Loucy (cell line): Measurements from ENCODE around the gene TMEM59L.
"Not testable (repeated sequence)": the region's sequence is repeated elsewhere in the genome, so short reads cannot be mapped to it uniquely, and the experiment has no call there.

Experiments
- H2AFZ ChIP-seq: fragments of 200-600 bp; sonication (generic); 2 replicates; pipeline ENCODE4 v1.6.0; 2016; ENCODE audit warnings: antibody characterized with exemption, mild to moderate bottlenecking, low read length, moderate library complexity
- H3F3A ChIP-seq: fragments of 200-600 bp; 2 replicates; pipeline ENCODE4 v1.6.0; 2016; ENCODE audit warnings: antibody characterized with exemption, low read depth, mild to moderate bottlenecking
- H3K27me3 ChIP-seq: fragments of 200-600 bp; sonication (generic); 2 replicates; pipeline ENCODE4 v1.6.1; 2014; ENCODE audit warnings: low read length, mild to moderate bottlenecking; ENCODE audit not compliant: insufficient read depth, poor library complexity, severe bottlenecking
- H3K36me3 ChIP-seq: fragments of 200-600 bp; sonication (generic); 2 replicates; pipeline ENCODE4 v1.6.1; 2016; ENCODE audit warnings: low read length; ENCODE audit not compliant: insufficient read depth
- H3K4me1 ChIP-seq: fragments of 200-600 bp; sonication (generic); 2 replicates; pipeline ENCODE4 v1.5.1; 2014; ENCODE audit warnings: low read length, mild to moderate bottlenecking; ENCODE audit not compliant: insufficient read depth, poor library complexity, severe bottlenecking
- H3K4me2 ChIP-seq: fragments of 200-600 bp; sonication (generic); 2 replicates; pipeline ENCODE4 v1.6.0; 2014; ENCODE audit warnings: antibody characterized with exemption, low read length, low read depth, mild to moderate bottlenecking; ENCODE audit not compliant: poor library complexity, severe bottlenecking
- H3K4me3 ChIP-seq: fragments of 200-600 bp; sonication (generic); 2 replicates; pipeline ENCODE4 v1.5.1; 2014; ENCODE audit warnings: low read length, mild to moderate bottlenecking, mixed read lengths; ENCODE audit not compliant: poor library complexity, severe bottlenecking
- H3K79me2 ChIP-seq: fragments of 200-600 bp; sonication (generic); 2 replicates; pipeline ENCODE4 v1.6.1; 2014; ENCODE audit warnings: low read length; ENCODE audit not compliant: insufficient read depth
- H3K9ac ChIP-seq: fragments of 200-600 bp; sonication (generic); 2 replicates; pipeline ENCODE4 v1.6.0; 2014; ENCODE audit warnings: mild to moderate bottlenecking, low read depth, low read length, moderate library complexity; ENCODE audit not compliant: poor library complexity, severe bottlenecking
- H3K9me2 ChIP-seq: fragments of 200-600 bp; sonication (generic); replicated peaks from 2 replicates; pipeline ENCODE4 v1.6.1; 2016; ENCODE audit warnings: low read depth, low read length, mixed read lengths
- H3K9me3 ChIP-seq: fragments of 200-600 bp; sonication (generic); 2 replicates; pipeline ENCODE4 v1.6.1; 2014; ENCODE audit warnings: mild to moderate bottlenecking, antibody characterized with exemption, low read length, low read depth; ENCODE audit not compliant: insufficient read depth
- H4K20me1 ChIP-seq: fragments of 200-600 bp; sonication (generic); 2 replicates; pipeline ENCODE4 v1.6.0; 2014; ENCODE audit warnings: antibody characterized with exemption, low read length, mild to moderate bottlenecking; ENCODE audit not compliant: insufficient read depth, poor library complexity, severe bottlenecking
- CTCF ChIP-seq: fragments of 200-600 bp; sonication (generic); conservative IDR thresholded peaks from 2 replicates; pipeline ENCODE4 v1.5.1; 2014; ENCODE audit warnings: mild to moderate bottlenecking, antibody characterized with exemption, low read length
- EZH2phosphoT487 ChIP-seq: fragments of 200-600 bp; IDR thresholded peaks from 2 replicates; pipeline ENCODE4 v1.6.1; 2018; ENCODE audit warnings: antibody characterized with exemption, mild to moderate bottlenecking, moderate library complexity, borderline replicate concordance

The TMEM59L gene

GRCh38 chr19:18599485-18599884, 13.2 kb upstream of the TMEM59L start:
- Histone ChIP-seq H3K9me3 (no peaks in the 10 kb centered on the region), H2AFZ (no peak overlapping the region), H3F3A (no peaks in the 10 kb centered on the region), H3K27me3 (no peaks in the 10 kb centered on the region), H3K4me3 (no peak overlapping the region), H3K79me2 (no peaks in the 10 kb centered on the region), H3K9me2 (no peaks in the 10 kb centered on the region), H3K36me3 (no peaks in the 10 kb centered on the region), H3K4me1 (peaks cover 4% of the 10 kb centered on the region), H3K9ac (no peak overlapping the region), H4K20me1 (no peaks in the 10 kb centered on the region), H3K4me2 (no peak overlapping the region)
- TF ChIP-seq EZH2phosphoT487 (no peak), CTCF (no peak)

- not testable (repeated sequence) for H3K4me2 ChIP-seq, H3K36me3 ChIP-seq, H3K79me2 ChIP-seq, H3K4me3 ChIP-seq, H3K4me1 ChIP-seq, H3F3A ChIP-seq, H3K9me2 ChIP-seq, H4K20me1 ChIP-seq, H3K9me3 ChIP-seq, H3K9ac ChIP-seq, H2AFZ ChIP-seq, H3K27me3 ChIP-seq
Measured at GRCh38 chr19:18600692-18601397, 11.8 kb upstream of the TMEM59L start.

GRCh38 chr19:18601875-18602274, 10.8 kb upstream of the TMEM59L start:
- H3K4me3 ChIP-seq = no peak overlapping the region
- no peaks in the 10 kb centered on the region for H3K36me3 ChIP-seq
- TF ChIP-seq EZH2phosphoT487 (no peak), CTCF (no peak)
- no peaks in the 10 kb centered on the region for H3K9me2 ChIP-seq
- H3K79me2 ChIP-seq = no peaks in the 10 kb centered on the region
- H3F3A ChIP-seq = no peaks in the 10 kb centered on the region
- no peaks in the 10 kb centered on the region for H3K4me1 ChIP-seq
- H3K27me3 ChIP-seq = no peaks in the 10 kb centered on the region
- H4K20me1 ChIP-seq = no peaks in the 10 kb centered on the region
- H3K4me2 ChIP-seq = no peak overlapping the region
- H3K9me3 ChIP-seq = no peaks in the 10 kb centered on the region
- H2AFZ ChIP-seq = no peak overlapping the region
- no peak overlapping the region for H3K9ac ChIP-seq
